HL-60 (cell line): ENCODE data around the gene PCTP.

Source experiments
- DNase-seq, 2 experiments: peaks; one replicate each; pipeline ENCODE4 v3.0.0-alpha.2; 2010 to 2020; ENCODE audit warnings: low read depth in 1 of 2, low spot score in 1 of 2
- H3K27ac ChIP-seq: fragments of 250-450 bp; sonication (Bioruptor Pico); replicated peaks from 2 replicates; pipeline ENCODE4 v1.5.1; 2020; ENCODE audit warnings: mild to moderate bottlenecking, moderate library complexity
- H3K27me3 ChIP-seq: fragments of 250-450 bp; sonication (Bioruptor Pico); 2 replicates; pipeline ENCODE4 v1.5.1; 2021; ENCODE audit warnings: mild to moderate bottlenecking, moderate library complexity; ENCODE audit not compliant: insufficient read depth, poor library complexity, severe bottlenecking
- H3K4me3 ChIP-seq: replicated peaks from 2 replicates; pipeline ENCODE4 v1.5.1; 2011; ENCODE audit warnings: mild to moderate bottlenecking, control low read depth, low read length; ENCODE audit not compliant: insufficient read depth
- CTCF ChIP-seq: IDR thresholded peaks from one replicate; pipeline ENCODE4 v1.5.1; 2011; ENCODE audit warnings: low read length, control low read depth, inconsistent platforms; ENCODE audit not compliant: insufficient read depth
- GABPA ChIP-seq: IDR thresholded peaks from 2 replicates; pipeline ENCODE4 v1.6.1; 2012; ENCODE audit warnings: low read depth
- POLR2AphosphoS5 ChIP-seq: IDR thresholded peaks from 2 replicates; pipeline ENCODE4 v1.6.1; 2012; ENCODE audit warnings: low read depth
- SPI1 ChIP-seq: IDR thresholded peaks from 2 replicates; pipeline ENCODE4 v1.6.1; 2012; ENCODE audit warnings: low read depth, mild to moderate bottlenecking, borderline replicate concordance
- TF ChIP-seq, protein P1 (sequence below): IDR thresholded peaks from 2 replicates; pipeline ENCODE4 v1.6.1; 2012; ENCODE audit warnings: low read depth; ENCODE audit not compliant: insufficient replicate concordance

Gene PCTP

DNA sequence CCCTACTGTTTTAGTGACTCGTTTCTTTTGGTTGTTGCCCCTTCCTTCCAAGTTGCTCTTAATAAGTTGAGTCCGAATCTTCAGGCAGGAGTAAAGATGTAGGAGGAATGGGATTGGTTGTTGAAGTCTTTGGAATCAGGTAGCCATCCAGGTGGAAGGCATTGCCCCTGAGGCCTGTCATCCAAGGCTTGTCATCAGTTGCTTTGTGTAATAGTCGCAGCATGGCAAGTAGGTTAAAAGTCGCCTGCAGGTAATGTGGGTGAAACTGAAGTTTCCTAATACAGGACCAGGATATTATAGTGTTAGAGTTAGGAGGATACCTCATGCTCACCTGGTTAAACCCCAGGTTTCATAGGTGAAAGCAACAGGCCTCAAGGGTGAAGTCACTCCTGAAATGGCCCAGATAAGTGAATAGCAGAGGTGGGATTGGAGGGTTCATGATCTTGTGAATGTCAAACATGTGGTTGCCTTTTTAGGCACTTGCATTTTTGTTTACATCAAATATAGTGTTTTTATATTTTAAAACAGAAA lies 934 bp downstream of the PCTP start:
- H3K27ac ChIP-seq = peak overlapping the region; percentile 82
- no peak for DNase-seq

GRCh38 chr17:55756689-55757088 lies 5.8 kb downstream of the PCTP start:
- Histone ChIP-seq H3K27ac (no peak overlapping the region), H3K27me3 (no peaks in the 10 kb centered on the region), H3K4me3 (no peak overlapping the region)
- DNase-seq = no peak
- TF ChIP-seq POLR2AphosphoS5 (no peak), CTCF (no peak), GABPA (no peak), SPI1 (no peak)
- TF ChIP-seq, protein P1, sequence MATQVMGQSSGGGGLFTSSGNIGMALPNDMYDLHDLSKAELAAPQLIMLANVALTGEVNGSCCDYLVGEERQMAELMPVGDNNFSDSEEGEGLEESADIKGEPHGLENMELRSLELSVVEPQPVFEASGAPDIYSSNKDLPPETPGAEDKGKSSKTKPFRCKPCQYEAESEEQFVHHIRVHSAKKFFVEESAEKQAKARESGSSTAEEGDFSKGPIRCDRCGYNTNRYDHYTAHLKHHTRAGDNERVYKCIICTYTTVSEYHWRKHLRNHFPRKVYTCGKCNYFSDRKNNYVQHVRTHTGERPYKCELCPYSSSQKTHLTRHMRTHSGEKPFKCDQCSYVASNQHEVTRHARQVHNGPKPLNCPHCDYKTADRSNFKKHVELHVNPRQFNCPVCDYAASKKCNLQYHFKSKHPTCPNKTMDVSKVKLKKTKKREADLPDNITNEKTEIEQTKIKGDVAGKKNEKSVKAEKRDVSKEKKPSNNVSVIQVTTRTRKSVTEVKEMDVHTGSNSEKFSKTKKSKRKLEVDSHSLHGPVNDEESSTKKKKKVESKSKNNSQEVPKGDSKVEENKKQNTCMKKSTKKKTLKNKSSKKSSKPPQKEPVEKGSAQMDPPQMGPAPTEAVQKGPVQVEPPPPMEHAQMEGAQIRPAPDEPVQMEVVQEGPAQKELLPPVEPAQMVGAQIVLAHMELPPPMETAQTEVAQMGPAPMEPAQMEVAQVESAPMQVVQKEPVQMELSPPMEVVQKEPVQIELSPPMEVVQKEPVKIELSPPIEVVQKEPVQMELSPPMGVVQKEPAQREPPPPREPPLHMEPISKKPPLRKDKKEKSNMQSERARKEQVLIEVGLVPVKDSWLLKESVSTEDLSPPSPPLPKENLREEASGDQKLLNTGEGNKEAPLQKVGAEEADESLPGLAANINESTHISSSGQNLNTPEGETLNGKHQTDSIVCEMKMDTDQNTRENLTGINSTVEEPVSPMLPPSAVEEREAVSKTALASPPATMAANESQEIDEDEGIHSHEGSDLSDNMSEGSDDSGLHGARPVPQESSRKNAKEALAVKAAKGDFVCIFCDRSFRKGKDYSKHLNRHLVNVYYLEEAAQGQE = no peak

More for the DNA sequence above, 934 bp downstream of the PCTP start:
- peak overlapping the region; percentile 74 for H3K4me3 ChIP-seq
- TF ChIP-seq SPI1 (no peak), CTCF (no peak), POLR2AphosphoS5 (no peak), GABPA (no peak)
- TF ChIP-seq, protein P1 = no peak
- H3K27me3 ChIP-seq = no peaks in the 10 kb centered on the region

DNA sequence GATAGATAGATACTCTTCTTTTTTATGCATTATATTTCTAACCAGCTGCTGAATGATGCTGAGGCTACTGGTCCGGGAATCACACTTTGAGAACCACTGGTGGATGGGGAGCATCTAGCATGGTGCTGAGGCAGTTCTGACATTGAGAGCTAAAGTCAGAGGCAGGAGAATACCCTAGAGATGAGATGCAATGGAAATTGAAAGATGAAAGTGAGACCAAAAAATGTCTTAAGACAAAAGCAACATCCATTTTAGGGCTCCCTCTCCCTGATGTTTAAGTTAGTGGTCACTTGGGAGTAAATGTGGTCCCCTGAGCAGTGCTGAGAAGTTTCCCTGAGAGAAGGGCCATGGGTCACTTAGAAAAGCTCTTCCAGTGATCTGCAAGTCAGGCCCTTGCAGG lies 6.8 kb downstream of the PCTP start:
- DNase-seq = no peak

DNA sequence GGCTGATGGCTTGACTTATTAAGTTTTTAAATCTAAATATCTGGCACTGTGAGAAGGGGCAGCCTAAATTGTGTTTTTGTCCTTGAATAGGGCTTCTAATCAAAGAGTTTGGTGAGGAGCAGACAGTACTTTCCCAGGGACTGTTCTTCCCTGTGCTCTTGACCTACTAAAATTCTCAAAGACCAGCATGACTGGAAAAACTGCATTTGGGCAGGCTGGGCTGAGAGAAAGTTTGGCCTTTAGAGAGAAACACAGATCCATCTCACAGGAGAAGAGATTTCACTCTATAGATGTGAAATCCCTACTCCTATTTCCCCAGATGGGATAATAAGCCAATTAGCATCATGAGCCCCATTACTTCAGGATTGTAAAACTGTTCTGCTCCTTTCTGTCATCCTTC lies 7.3 kb downstream of the PCTP start:
- no peak for DNase-seq
- TF ChIP-seq POLR2AphosphoS5 (no peak), GABPA (no peak), CTCF (no peak), SPI1 (no peak)
- TF ChIP-seq, protein P1 = no peak
- Histone ChIP-seq H3K27ac (no peak overlapping the region), H3K4me3 (no peak overlapping the region), H3K27me3 (no peaks in the 10 kb centered on the region)

More for the DNA sequence above, 6.8 kb downstream of the PCTP start:
- Histone ChIP-seq H3K4me3 (no peak overlapping the region), H3K27me3 (no peaks in the 10 kb centered on the region), H3K27ac (no peak overlapping the region)
- no peak for TF ChIP-seq SPI1
